ENCODE results near the gene PCDH9.

Gene PCDH9

DNA sequence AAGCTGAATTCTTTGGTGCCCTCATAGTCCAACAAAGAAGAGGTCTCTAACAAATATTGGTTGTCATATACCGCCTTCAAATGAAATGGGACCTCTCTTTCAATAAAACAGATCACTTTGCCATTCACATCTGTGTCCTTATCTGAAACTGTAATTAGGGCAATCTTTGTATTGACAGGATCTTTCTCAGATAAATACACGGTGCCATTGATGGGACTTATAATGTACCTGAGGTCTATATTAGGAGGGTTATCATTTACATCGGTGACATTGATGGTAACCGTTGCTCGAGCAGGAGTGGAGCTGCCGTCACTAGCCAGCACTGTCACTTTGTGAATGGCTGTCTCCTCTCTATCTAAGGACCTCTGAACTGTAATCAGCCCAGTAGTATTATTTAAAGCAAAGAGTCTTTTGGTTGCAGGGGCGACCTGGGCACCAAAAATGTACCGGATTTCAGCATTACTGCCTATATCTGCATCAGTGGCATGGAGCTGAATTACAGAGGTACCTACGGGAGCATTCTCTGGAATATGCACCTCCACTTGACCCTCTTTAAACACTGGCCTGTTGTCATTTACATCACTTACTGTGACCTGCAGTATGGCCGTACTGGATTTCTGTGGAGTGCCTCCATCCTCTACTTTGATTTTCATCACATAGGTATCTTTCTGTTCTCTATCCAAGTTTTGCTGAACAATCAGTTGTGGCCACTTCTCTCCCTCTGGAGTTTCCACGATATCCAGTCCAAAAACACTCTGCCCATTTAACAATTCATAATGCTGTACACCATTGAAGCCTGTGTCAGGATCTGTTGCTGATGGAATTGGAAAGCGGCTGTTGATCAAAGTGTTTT lies 2.8 kb downstream of the PCDH9 start:
- Histone ChIP-seq H3K4me3 (replicated peaks; ENCODE audit: insufficient read depth, low read length) (no peak overlapping the region), H3K27me3 (ENCODE audit: insufficient read depth, poor library complexity, severe bottlenecking) (peaks cover 46% of the 10 kb centered on the region), H3K27ac (replicated peaks) (no peak overlapping the region)
- no peak for TF ChIP-seq GABPA (IDR thresholded peaks at IDR 0.05; ENCODE audit: low read depth)
- TF ChIP-seq SPI1 (IDR thresholded peaks at IDR 0.05; ENCODE audit: borderline replicate concordance, low read depth) = no peak
- TF ChIP-seq POLR2AphosphoS5 (IDR thresholded peaks at IDR 0.05; ENCODE audit: low read depth) = no peak
- TF ChIP-seq, protein P1, sequence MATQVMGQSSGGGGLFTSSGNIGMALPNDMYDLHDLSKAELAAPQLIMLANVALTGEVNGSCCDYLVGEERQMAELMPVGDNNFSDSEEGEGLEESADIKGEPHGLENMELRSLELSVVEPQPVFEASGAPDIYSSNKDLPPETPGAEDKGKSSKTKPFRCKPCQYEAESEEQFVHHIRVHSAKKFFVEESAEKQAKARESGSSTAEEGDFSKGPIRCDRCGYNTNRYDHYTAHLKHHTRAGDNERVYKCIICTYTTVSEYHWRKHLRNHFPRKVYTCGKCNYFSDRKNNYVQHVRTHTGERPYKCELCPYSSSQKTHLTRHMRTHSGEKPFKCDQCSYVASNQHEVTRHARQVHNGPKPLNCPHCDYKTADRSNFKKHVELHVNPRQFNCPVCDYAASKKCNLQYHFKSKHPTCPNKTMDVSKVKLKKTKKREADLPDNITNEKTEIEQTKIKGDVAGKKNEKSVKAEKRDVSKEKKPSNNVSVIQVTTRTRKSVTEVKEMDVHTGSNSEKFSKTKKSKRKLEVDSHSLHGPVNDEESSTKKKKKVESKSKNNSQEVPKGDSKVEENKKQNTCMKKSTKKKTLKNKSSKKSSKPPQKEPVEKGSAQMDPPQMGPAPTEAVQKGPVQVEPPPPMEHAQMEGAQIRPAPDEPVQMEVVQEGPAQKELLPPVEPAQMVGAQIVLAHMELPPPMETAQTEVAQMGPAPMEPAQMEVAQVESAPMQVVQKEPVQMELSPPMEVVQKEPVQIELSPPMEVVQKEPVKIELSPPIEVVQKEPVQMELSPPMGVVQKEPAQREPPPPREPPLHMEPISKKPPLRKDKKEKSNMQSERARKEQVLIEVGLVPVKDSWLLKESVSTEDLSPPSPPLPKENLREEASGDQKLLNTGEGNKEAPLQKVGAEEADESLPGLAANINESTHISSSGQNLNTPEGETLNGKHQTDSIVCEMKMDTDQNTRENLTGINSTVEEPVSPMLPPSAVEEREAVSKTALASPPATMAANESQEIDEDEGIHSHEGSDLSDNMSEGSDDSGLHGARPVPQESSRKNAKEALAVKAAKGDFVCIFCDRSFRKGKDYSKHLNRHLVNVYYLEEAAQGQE (IDR thresholded peaks at IDR 0.05; ENCODE audit: insufficient replicate concordance, low read depth) = no peak
- TF ChIP-seq, protein P2, sequence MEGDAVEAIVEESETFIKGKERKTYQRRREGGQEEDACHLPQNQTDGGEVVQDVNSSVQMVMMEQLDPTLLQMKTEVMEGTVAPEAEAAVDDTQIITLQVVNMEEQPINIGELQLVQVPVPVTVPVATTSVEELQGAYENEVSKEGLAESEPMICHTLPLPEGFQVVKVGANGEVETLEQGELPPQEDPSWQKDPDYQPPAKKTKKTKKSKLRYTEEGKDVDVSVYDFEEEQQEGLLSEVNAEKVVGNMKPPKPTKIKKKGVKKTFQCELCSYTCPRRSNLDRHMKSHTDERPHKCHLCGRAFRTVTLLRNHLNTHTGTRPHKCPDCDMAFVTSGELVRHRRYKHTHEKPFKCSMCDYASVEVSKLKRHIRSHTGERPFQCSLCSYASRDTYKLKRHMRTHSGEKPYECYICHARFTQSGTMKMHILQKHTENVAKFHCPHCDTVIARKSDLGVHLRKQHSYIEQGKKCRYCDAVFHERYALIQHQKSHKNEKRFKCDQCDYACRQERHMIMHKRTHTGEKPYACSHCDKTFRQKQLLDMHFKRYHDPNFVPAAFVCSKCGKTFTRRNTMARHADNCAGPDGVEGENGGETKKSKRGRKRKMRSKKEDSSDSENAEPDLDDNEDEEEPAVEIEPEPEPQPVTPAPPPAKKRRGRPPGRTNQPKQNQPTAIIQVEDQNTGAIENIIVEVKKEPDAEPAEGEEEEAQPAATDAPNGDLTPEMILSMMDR (IDR thresholded peaks at IDR 0.05; ENCODE audit: insufficient read depth, low read length) = no peak
- DNase-seq (ENCODE audit: low read depth in 1 of 2, low spot score in 1 of 2) = no peak

DNA sequence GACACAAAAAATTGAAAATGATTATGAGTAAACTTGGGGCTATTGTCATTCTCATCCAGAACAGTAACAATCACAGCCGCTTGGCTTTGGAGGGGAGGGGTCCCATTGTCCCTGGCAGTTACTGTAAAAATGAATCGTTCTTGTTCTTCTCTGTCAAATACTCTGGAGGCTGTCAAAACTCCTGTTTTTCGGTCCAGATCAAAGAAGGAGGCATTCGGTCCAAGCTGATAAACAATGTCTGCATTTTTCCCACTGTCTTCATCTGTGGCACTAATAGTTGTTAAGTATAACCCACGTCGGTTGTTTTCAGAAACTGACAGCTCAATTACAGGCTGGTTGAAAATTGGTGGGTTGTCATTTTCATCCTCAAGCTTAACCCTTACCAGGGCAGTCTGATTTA lies 3.4 kb downstream of the PCDH9 start:
- no peak for TF ChIP-seq SPI1 (IDR thresholded peaks at IDR 0.05; ENCODE audit: borderline replicate concordance, low read depth)
- TF ChIP-seq, protein P1 (IDR thresholded peaks at IDR 0.05; ENCODE audit: insufficient replicate concordance, low read depth) = no peak
- TF ChIP-seq GABPA (IDR thresholded peaks at IDR 0.05; ENCODE audit: low read depth) = no peak
- no peak for TF ChIP-seq POLR2AphosphoS5 (IDR thresholded peaks at IDR 0.05; ENCODE audit: low read depth)
- TF ChIP-seq, protein P2 (IDR thresholded peaks at IDR 0.05; ENCODE audit: insufficient read depth, low read length) = no peak
- no peak overlapping the region for H3K27ac ChIP-seq (replicated peaks)
- peaks cover 42% of the 10 kb centered on the region for H3K27me3 ChIP-seq (ENCODE audit: insufficient read depth, poor library complexity, severe bottlenecking)
- H3K4me3 ChIP-seq (replicated peaks; ENCODE audit: insufficient read depth, low read length) = no peak overlapping the region
- no peak for DNase-seq (ENCODE audit: low read depth in 1 of 2, low spot score in 1 of 2)

DNA sequence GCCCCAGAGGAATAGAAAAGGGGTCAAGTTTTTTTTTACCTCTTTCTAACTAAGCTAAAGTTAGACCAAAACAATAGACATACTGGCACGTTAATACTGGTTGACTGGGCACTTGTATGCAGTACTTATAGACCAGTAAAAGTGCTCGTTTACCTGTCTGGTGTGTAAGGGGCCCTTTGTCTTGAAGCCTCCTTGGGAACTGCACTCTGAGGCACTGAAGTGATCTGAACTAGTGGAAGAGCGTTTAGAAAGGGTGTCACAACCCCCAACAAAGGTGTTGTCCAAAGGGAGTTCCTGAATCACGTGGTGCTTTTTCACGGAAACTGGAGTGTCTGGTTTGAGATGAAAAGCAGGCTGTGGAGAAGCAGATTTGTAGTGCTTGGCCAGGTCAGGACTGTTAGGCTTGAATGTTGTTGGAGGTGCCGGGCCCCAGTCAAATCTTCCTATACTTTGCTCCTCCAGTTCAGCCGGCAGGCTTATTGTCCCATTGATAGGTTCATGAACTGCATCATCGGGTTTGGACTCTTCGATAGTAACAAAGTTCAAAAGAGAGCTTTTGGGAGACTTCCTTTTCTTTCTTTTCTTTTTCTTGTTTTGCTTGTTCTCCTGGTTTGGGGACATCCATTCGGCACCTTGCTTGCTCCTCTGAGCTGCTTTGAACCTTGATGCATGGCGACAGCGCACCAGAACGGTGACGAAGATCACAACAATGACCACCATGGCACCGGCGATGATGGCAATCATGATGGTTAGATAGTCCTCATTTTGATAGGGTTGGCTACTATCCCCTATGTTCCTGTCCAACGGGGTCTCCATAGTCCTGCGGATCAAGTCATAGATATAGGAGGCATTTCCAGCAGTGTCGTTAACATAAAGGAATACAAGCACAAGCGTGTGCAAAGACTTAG lies 4.6 kb downstream of the PCDH9 start:
- no peak overlapping the region for H3K27ac ChIP-seq (replicated peaks)
- DNase-seq (ENCODE audit: low read depth in 1 of 2, low spot score in 1 of 2) = no peak
- H3K4me3 ChIP-seq (replicated peaks; ENCODE audit: insufficient read depth, low read length) = no peak overlapping the region
- peaks cover 32% of the 10 kb centered on the region for H3K27me3 ChIP-seq (ENCODE audit: insufficient read depth, poor library complexity, severe bottlenecking)
- TF ChIP-seq, protein P1 (IDR thresholded peaks at IDR 0.05; ENCODE audit: insufficient replicate concordance, low read depth) = no peak
- TF ChIP-seq, protein P2 (IDR thresholded peaks at IDR 0.05; ENCODE audit: insufficient read depth, low read length) = no peak
- TF ChIP-seq POLR2AphosphoS5 (IDR thresholded peaks at IDR 0.05; ENCODE audit: low read depth) (no peak), SPI1 (IDR thresholded peaks at IDR 0.05; ENCODE audit: borderline replicate concordance, low read depth) (no peak), GABPA (IDR thresholded peaks at IDR 0.05; ENCODE audit: low read depth) (no peak)
